ENCODE measurements around the gene CTNND1.

DNA sequence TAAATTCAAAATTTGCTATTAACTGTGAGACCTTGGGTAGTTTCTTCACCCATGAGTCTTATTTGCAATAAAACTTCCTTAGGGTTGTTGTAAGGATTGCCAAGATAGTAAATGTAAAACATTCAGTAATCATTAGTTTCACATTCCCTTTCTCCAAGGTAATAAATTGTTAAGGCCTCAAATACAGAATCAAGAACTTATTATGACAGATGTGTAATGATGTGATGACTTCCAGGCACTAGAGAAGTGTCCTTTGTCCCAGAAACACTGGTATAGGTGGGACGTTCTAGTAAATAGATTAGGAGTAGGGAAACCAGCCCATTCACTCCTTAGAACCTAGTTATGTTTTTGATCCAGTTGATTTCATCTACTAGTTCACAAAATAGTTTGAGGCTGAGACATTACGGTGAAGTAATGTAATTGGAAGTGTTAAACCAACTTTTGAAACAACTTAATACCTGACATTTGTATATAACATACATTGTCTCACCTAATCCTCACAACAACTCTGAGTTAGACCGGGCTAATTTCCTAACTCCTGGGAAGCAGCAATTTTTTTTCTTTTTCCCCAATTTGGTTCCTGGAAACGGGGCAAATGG lies 25.5 kb downstream of the CTNND1 start:
- TF ChIP-seq POLR2A (IDR thresholded peaks at IDR 0.05) (no peak), POLR2AphosphoS5 (IDR thresholded peaks at IDR 0.05; ENCODE audit: insufficient read depth in 1 of 2, low read depth in 1 of 2) (no peak)
- TF ChIP-seq, protein P1, sequence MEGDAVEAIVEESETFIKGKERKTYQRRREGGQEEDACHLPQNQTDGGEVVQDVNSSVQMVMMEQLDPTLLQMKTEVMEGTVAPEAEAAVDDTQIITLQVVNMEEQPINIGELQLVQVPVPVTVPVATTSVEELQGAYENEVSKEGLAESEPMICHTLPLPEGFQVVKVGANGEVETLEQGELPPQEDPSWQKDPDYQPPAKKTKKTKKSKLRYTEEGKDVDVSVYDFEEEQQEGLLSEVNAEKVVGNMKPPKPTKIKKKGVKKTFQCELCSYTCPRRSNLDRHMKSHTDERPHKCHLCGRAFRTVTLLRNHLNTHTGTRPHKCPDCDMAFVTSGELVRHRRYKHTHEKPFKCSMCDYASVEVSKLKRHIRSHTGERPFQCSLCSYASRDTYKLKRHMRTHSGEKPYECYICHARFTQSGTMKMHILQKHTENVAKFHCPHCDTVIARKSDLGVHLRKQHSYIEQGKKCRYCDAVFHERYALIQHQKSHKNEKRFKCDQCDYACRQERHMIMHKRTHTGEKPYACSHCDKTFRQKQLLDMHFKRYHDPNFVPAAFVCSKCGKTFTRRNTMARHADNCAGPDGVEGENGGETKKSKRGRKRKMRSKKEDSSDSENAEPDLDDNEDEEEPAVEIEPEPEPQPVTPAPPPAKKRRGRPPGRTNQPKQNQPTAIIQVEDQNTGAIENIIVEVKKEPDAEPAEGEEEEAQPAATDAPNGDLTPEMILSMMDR (IDR thresholded peaks at IDR 0.05), result no peak
